ENCODE measurements around the gene SGCD. TPM values are rescaled to one million over a fixed set of nuclear protein-coding genes. Genes with fewer than 3 reads are reported as not detected.

SGCD gene
- total RNA-seq, 1 experiment from 2014 or later: not detected

- TF ChIP-seq, protein P1, sequence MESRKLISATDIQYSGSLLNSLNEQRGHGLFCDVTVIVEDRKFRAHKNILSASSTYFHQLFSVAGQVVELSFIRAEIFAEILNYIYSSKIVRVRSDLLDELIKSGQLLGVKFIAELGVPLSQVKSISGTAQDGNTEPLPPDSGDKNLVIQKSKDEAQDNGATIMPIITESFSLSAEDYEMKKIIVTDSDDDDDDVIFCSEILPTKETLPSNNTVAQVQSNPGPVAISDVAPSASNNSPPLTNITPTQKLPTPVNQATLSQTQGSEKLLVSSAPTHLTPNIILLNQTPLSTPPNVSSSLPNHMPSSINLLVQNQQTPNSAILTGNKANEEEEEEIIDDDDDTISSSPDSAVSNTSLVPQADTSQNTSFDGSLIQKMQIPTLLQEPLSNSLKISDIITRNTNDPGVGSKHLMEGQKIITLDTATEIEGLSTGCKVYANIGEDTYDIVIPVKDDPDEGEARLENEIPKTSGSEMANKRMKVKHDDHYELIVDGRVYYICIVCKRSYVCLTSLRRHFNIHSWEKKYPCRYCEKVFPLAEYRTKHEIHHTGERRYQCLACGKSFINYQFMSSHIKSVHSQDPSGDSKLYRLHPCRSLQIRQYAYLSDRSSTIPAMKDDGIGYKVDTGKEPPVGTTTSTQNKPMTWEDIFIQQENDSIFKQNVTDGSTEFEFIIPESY (IDR thresholded peaks at IDR 0.05; ENCODE audit: extremely low read depth, insufficient replicate concordance, low read length): no peak
- TF ChIP-seq EGR1 (IDR thresholded peaks at IDR 0.05; ENCODE audit: low read depth) (no peak), ZFX (IDR thresholded peaks at IDR 0.05) (no peak), SRF (IDR thresholded peaks at IDR 0.05; ENCODE audit: low read depth) (no peak), EZH2phosphoT487 (IDR thresholded peaks at IDR 0.05; ENCODE audit: borderline replicate concordance) (no peak), REST (IDR thresholded peaks at IDR 0.05; ENCODE audit: low read depth) (no peak), SP1 (IDR thresholded peaks at IDR 0.05; ENCODE audit: low read depth) (no peak), FOSL1 (IDR thresholded peaks at IDR 0.05; ENCODE audit: low read depth) (no peak)
Measured at GRCh38 chr5:156435101-156435500, 108.1 kb downstream of the SGCD start (continued).

DNA sequence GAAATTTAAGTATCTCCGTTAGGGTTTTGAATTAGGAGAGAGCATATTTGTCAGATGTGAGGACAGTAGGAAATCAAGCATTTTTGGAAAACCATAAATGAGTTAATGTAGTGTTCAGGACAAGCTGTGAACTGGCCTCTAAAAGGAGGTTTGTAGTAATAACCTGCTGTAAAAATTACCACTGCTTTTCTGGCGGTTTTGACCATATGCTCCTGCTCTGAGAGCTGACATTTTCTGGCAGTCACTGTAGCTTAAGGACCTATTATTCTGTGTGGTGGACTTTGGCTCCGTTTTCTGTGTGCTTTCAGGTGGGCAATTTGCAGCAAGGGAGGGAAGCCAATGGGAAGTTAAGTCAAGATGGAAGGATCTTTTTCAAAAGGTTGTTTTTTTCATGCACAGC lies 111.1 kb downstream of the SGCD start:
- H3K4me1 ChIP-seq (ENCODE audit: control insufficient read depth in 1 of 2, insufficient read depth in 2 of 2, low read length in 2 of 2): no peaks in the 10 kb centered on the region

More for the DNA sequence above, 111.1 kb downstream of the SGCD start:
- CTCF ChIA-PET: no interaction called here
- BruUV-seq (replicated peaks): no TSS peak
- intact Hi-C loops (cut with micrococcal nuclease): no loop called here
- no peak overlapping the region for H3K4me2 ChIP-seq (ENCODE audit: low read length)
- DNase-seq (ENCODE audit: low read depth, low spot score) (no peak), ATAC-seq (no peak)
- H3K36me3 ChIP-seq (ENCODE audit: control insufficient read depth in 1 of 2, insufficient read depth in 2 of 2, low read length in 2 of 2): no peaks in the 10 kb centered on the region
- RAD21 ChIA-PET (ENCODE audit: low non-redundant PET in 1 of 2, low total read pairs in 2 of 2, uncharacterized antibody in 2 of 2, unreplicated experiment in 2 of 2): no interaction called here
- H4K20me1 ChIP-seq (ENCODE audit: insufficient read depth): no peaks in the 10 kb centered on the region
- no peaks in the 10 kb centered on the region for H3K79me2 ChIP-seq (ENCODE audit: insufficient read depth, low read length)
- no peaks in the 10 kb centered on the region for H3K27me3 ChIP-seq (ENCODE audit: insufficient read depth, low read length)
- H3K4me3 ChIP-seq (replicated peaks in 1 of 2; ENCODE audit: low read depth in 1 of 2, low read length in 2 of 2): no peak overlapping the region
- H3K9ac ChIP-seq (ENCODE audit: low read length): no peak overlapping the region
- POLR2A ChIA-PET: no interaction called here
- H2AFZ ChIP-seq (ENCODE audit: low read depth, low read length, poor library complexity, severe bottlenecking): no peak overlapping the region
- no peak overlapping the region for H3K27ac ChIP-seq (ENCODE audit: low read depth, low read length)
- H3K9me2 ChIP-seq (ENCODE audit: insufficient read depth): no peaks in the 10 kb centered on the region
- H3K9me3 ChIP-seq (ENCODE audit: control insufficient read depth in 1 of 2, insufficient read depth in 1 of 2, low read depth in 1 of 2, low read length in 2 of 2): peaks cover 3 to 9% of the 10 kb centered on the region in 2 experiments; a peak in 2 of 4 replicates
- TF ChIP-seq, protein P2, sequence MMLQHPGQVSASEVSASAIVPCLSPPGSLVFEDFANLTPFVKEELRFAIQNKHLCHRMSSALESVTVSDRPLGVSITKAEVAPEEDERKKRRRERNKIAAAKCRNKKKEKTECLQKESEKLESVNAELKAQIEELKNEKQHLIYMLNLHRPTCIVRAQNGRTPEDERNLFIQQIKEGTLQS (IDR thresholded peaks at IDR 0.05): no peak
- TF ChIP-seq JUND (IDR thresholded peaks at IDR 0.05) (no peak), CTCF (IDR thresholded peaks at IDR 0.05 in 2 of 3, conservative IDR thresholded peaks at IDR 0.05 in 1 of 3; ENCODE audit: borderline replicate concordance in 1 of 3, insufficient read depth in 1 of 3, low read depth in 2 of 3, low read length in 2 of 3) (no peak), ZNF274 (IDR thresholded peaks at IDR 0.05; ENCODE audit: low read depth, low read length) (no peak), EGR1 (IDR thresholded peaks at IDR 0.05; ENCODE audit: low read depth) (no peak), ELF1 (IDR thresholded peaks at IDR 0.05; ENCODE audit: borderline replicate concordance, low read depth) (no peak), CBX3 (IDR thresholded peaks at IDR 0.05; ENCODE audit: low read depth) (no peak)

Measured in HCT116 (cell line).